PFSK-1 (cell line): ENCODE measurements around the gene COQ7.

Experiments
- FOXP2 ChIP-seq: optimal IDR thresholded peaks from 2 replicates; pipeline ENCODE3; 2011; ENCODE audit warnings: borderline replicate concordance, control low read depth, inconsistent platforms; ENCODE audit not compliant: insufficient read depth; ENCODE audit errors: extremely low read length, extremely low read depth
- POLR2AphosphoS5 ChIP-seq: IDR thresholded peaks from 2 replicates; pipeline ENCODE4 v1.6.1; 2012; ENCODE audit warnings: low read depth, mild to moderate bottlenecking, control low read depth, low read length, moderate library complexity
- REST ChIP-seq, 2 experiments: IDR thresholded peaks; 2 replicates each; pipeline versions ENCODE4 v1.6.1 to v1.8.0; 2011 to 2012; ENCODE audit warnings: low read depth in 2 of 2, low read length in 2 of 2, control low read depth in 1 of 2, inconsistent platforms in 1 of 2, mild to moderate bottlenecking in 1 of 2, moderate library complexity in 1 of 2; ENCODE audit not compliant: insufficient read depth in 1 of 2
- SIN3A ChIP-seq: IDR thresholded peaks from 2 replicates; pipeline ENCODE4 v1.6.1; 2012; ENCODE audit warnings: mild to moderate bottlenecking, low read length, moderate library complexity, borderline replicate concordance; ENCODE audit not compliant: insufficient read depth
- TAF1 ChIP-seq: IDR thresholded peaks from 2 replicates; pipeline ENCODE4 v1.6.1; 2012; ENCODE audit warnings: low read length, control low read depth, borderline replicate concordance; ENCODE audit not compliant: insufficient read depth

The COQ7 gene

GRCh38 chr16:19062706-19063105, 4.7 kb upstream of the COQ7 start:
- TF ChIP-seq POLR2AphosphoS5 (no peak), TAF1 (no peak), FOXP2 (no peak)

- TF ChIP-seq FOXP2 (no peak), SIN3A (no peak), REST (IDR thresholded peaks at IDR 0.05; ENCODE audit: insufficient read depth in 1 of 2, low read depth in 2 of 2, low read length in 2 of 2) (no peak), TAF1 (no peak), POLR2AphosphoS5 (no peak)
Observed at GRCh38 chr16:19066988-19067348, 446 bp upstream of the COQ7 start.

- no peak for TF ChIP-seq POLR2AphosphoS5
- TF ChIP-seq TAF1, result no peak
- no peak for TF ChIP-seq REST (IDR thresholded peaks at IDR 0.05; ENCODE audit: insufficient read depth in 1 of 2, low read depth in 2 of 2, low read length in 2 of 2)
- TF ChIP-seq FOXP2, result no peak
- TF ChIP-seq SIN3A, result no peak
Observed at GRCh38 chr16:19068237-19068815, 912 bp downstream of the COQ7 start.

GRCh38 chr16:19071811-19072777, 4.7 kb downstream of the COQ7 start:
- no peak for TF ChIP-seq POLR2AphosphoS5
- TF ChIP-seq TAF1, result no peak
- TF ChIP-seq SIN3A, result no peak
- no peak for TF ChIP-seq FOXP2
- TF ChIP-seq REST (IDR thresholded peaks at IDR 0.05; ENCODE audit: insufficient read depth in 1 of 2, low read depth in 2 of 2, low read length in 2 of 2), result no peak

GRCh38 chr16:19073344-19073743, 5.9 kb downstream of the COQ7 start:
- TF ChIP-seq FOXP2, result no peak
- no peak for TF ChIP-seq POLR2AphosphoS5
- TF ChIP-seq REST (IDR thresholded peaks at IDR 0.05; ENCODE audit: insufficient read depth in 1 of 2, low read depth in 2 of 2, low read length in 2 of 2), result no peak
- TF ChIP-seq SIN3A, result no peak
- TF ChIP-seq TAF1, result no peak
